PC-3 (cell line): ENCODE results near the gene NPEPL1. TPM values are rescaled to one million over a fixed set of nuclear protein-coding genes. Genes with fewer than 3 reads are reported as not detected.

Experiments used
- ATAC-seq: fragments of 200-7000 bp; cut with Tn5 transposase; 2 replicates; pipeline ENCODE4 v1.9.1; 2020; ENCODE audit warnings: mild to moderate bottlenecking, moderate library complexity
- BruUV-seq: library from RNA; stranded (reverse); fragments of 400-500 nt; replicated peaks from 2 replicates; lab custom pipeline; 2021; lab: Mats Ljungman, UMichigan
- CTCF ChIA-PET: fragments of 300-600 bp; sonication (Branson Sonifier 250); formaldehyde crosslinking; loops from one replicate; lab custom pipeline; 2022; ENCODE audit warnings: antibody characterized with exemption; lab: Charles Lee
- POLR2A ChIA-PET: fragments of 300-600 bp; sonication (Branson Sonifier 250); formaldehyde crosslinking; loops from one replicate; lab custom pipeline; 2022; ENCODE audit warnings: antibody characterized with exemption; ENCODE audit not compliant: unreplicated experiment; lab: Charles Lee
- DNase-seq: peaks from one replicate; pipeline ENCODE4 v3.0.0-alpha.2; 2015
- H2AFZ ChIP-seq: fragments of 300-600 bp; sonication (generic); 2 replicates; pipeline ENCODE4 v1.6.0; 2016; ENCODE audit warnings: antibody characterized with exemption, low read length
- H3F3A ChIP-seq: fragments of 300-600 bp; sonication (generic); one replicate; pipeline ENCODE4 v1.6.0; 2017; ENCODE audit warnings: antibody characterized with exemption, low read length, control low read depth, mild to moderate bottlenecking; ENCODE audit not compliant: unreplicated experiment
- H3K27ac ChIP-seq: fragments of 300-600 bp; sonication (generic); 2 replicates; pipeline ENCODE4 v1.5.1; 2016; ENCODE audit warnings: mild to moderate bottlenecking, low read length
- H3K27me3 ChIP-seq: fragments of 300-600 bp; sonication (generic); 2 replicates; pipeline ENCODE4 v1.6.1; 2016; ENCODE audit warnings: low read length, mixed read lengths
- H3K36me3 ChIP-seq: fragments of 300-600 bp; sonication (generic); 2 replicates; pipeline ENCODE4 v1.6.1; 2016; ENCODE audit warnings: low read depth, mixed run types, low read length, mixed read lengths
- H3K4me1 ChIP-seq: fragments of 300-600 bp; sonication (generic); 2 replicates; pipeline ENCODE4 v1.5.1; 2016; ENCODE audit warnings: low read length; ENCODE audit not compliant: insufficient read depth
- H3K4me2 ChIP-seq: fragments of 300-600 bp; sonication (generic); 2 replicates; pipeline ENCODE4 v1.6.0; 2016; ENCODE audit warnings: low read length
- H3K4me3 ChIP-seq: fragments of 300-600 bp; sonication (generic); 2 replicates; pipeline ENCODE4 v1.5.1; 2016; ENCODE audit warnings: mild to moderate bottlenecking, low read length, mixed read lengths
- H3K79me2 ChIP-seq: fragments of 300-600 bp; sonication (generic); 2 replicates; pipeline ENCODE4 v1.6.1; 2017; ENCODE audit warnings: low read length, mixed read lengths
- H3K9ac ChIP-seq: fragments of 300-600 bp; sonication (generic); 2 replicates; pipeline ENCODE4 v1.6.0; 2016; ENCODE audit warnings: mild to moderate bottlenecking, low read length
- H3K9me2 ChIP-seq: fragments of 300-600 bp; sonication (generic); replicated peaks from 2 replicates; pipeline ENCODE4 v1.6.1; 2016; ENCODE audit warnings: mixed run types, low read length, mixed read lengths
- H3K9me3 ChIP-seq: fragments of 300-600 bp; sonication (generic); 2 replicates; pipeline ENCODE4 v1.6.1; 2016; ENCODE audit warnings: low read length, mixed read lengths
- H4K20me1 ChIP-seq: fragments of 300-600 bp; sonication (generic); 2 replicates; pipeline ENCODE4 v1.6.1; 2016; ENCODE audit warnings: low read length, mixed read lengths
- CTCF ChIP-seq: fragments of 300-600 bp; sonication (generic); conservative IDR thresholded peaks from 2 replicates; pipeline ENCODE4 v1.5.1; 2017; ENCODE audit warnings: antibody characterized with exemption, low read depth, mild to moderate bottlenecking, low read length
- EZH2 ChIP-seq: fragments of 300-600 bp; sonication (generic); IDR thresholded peaks from one replicate; pipeline ENCODE4 v1.6.1; 2017; ENCODE audit warnings: antibody characterized with exemption, mild to moderate bottlenecking, low read length; ENCODE audit not compliant: unreplicated experiment
- EZH2phosphoT487 ChIP-seq: fragments of 300-600 bp; sonication (generic); IDR thresholded peaks from 2 replicates; pipeline ENCODE4 v1.6.1; 2018; ENCODE audit warnings: mild to moderate bottlenecking, antibody characterized with exemption, low read length, borderline replicate concordance
- intact Hi-C: fragments of 100-400 bp; cut with micrococcal nuclease; formaldehyde crosslinking; loops from 2 replicates; pipeline ENCODE4 v1.9.0; 2023
- total RNA-seq: library from RNA; depleted of rRNA; stranded (reverse); fragments of >200 nt; gene quantifications from 2 replicates; pipeline ENCODE4 v1.2.3, GENCODE V29; 2014

The NPEPL1 gene
- total RNA-seq, 1 experiment from 2014 or later = 49.7 TPM

GRCh38 chr20:58668901-58669286 is 23.7 kb upstream of the NPEPL1 start:
- ATAC-seq (no peak), DNase-seq (no peak)
- Histone ChIP-seq H3K79me2 (peaks cover 42% of the 10 kb centered on the region), H3K36me3 (peaks cover 63% of the 10 kb centered on the region), H3K27ac (no peak overlapping the region), H3K9me3 (no peaks in the 10 kb centered on the region), H4K20me1 (no peaks in the 10 kb centered on the region; the same call in 1 of the 2 replicates), H3K4me1 (no peaks in the 10 kb centered on the region), H3K9ac (no peak overlapping the region), H3F3A (no peaks in the 10 kb centered on the region), H2AFZ (no peak overlapping the region), H3K4me3 (no peak overlapping the region), H3K4me2 (no peak overlapping the region), H3K9me2 (no peaks in the 10 kb centered on the region), H3K27me3 (no peaks in the 10 kb centered on the region)
- ChIA-PET CTCF (no interaction called here), POLR2A (no interaction called here)
- intact Hi-C loops = no loop called here
- BruUV-seq = no TSS peak
- TF ChIP-seq CTCF (no peak), EZH2phosphoT487 (no peak), EZH2 (no peak)

GRCh38 chr20:58669287-58670006 is 23.2 kb upstream of the NPEPL1 start:
- intact Hi-C loops = no loop called here
- H3F3A ChIP-seq = no peaks in the 10 kb centered on the region
- no peaks in the 10 kb centered on the region; the same call in 1 of the 2 replicates for H4K20me1 ChIP-seq
- no peak for DNase-seq
- ChIA-PET CTCF (no interaction called here), POLR2A (no interaction called here)
- no peak overlapping the region for H3K4me2 ChIP-seq
- no peak overlapping the region for H3K4me3 ChIP-seq
- no peaks in the 10 kb centered on the region for H3K4me1 ChIP-seq
- H3K79me2 ChIP-seq = peaks cover 36% of the 10 kb centered on the region
- no peak overlapping the region for H2AFZ ChIP-seq
- no peak for TF ChIP-seq CTCF
- TF ChIP-seq EZH2 = no peak
- no peak for TF ChIP-seq EZH2phosphoT487
- H3K27ac ChIP-seq = no peak overlapping the region
- H3K9ac ChIP-seq = no peak overlapping the region
- ATAC-seq = no peak
- BruUV-seq = no TSS peak
- H3K27me3 ChIP-seq = no peaks in the 10 kb centered on the region
- H3K36me3 ChIP-seq = peaks cover 63% of the 10 kb centered on the region
- no peaks in the 10 kb centered on the region for H3K9me2 ChIP-seq
- no peaks in the 10 kb centered on the region for H3K9me3 ChIP-seq

- Histone ChIP-seq H3K9me2 (no peaks in the 10 kb centered on the region), H3K79me2 (peaks cover 30% of the 10 kb centered on the region), H3K9me3 (no peaks in the 10 kb centered on the region), H3K9ac (no peak overlapping the region), H3K36me3 (peaks cover 69% of the 10 kb centered on the region), H3F3A (no peaks in the 10 kb centered on the region), H2AFZ (no peak overlapping the region), H3K4me2 (no peak overlapping the region), H3K4me1 (no peaks in the 10 kb centered on the region), H3K27me3 (no peaks in the 10 kb centered on the region), H3K4me3 (no peak overlapping the region), H3K27ac (no peak overlapping the region), H4K20me1 (no peaks in the 10 kb centered on the region; the same call in 1 of the 2 replicates)
- TF ChIP-seq CTCF = no peak
- TF ChIP-seq EZH2 = no peak
- no peak for TF ChIP-seq EZH2phosphoT487
- ATAC-seq (no peak), DNase-seq (no peak)
- no TSS peak for BruUV-seq
- intact Hi-C loops = no loop called here
- ChIA-PET CTCF (no interaction called here), POLR2A (no interaction called here)
Observed at GRCh38 chr20:58670102-58670501, 22.5 kb upstream of the NPEPL1 start.
